Activated CD4-positive, alpha-beta T cell treated with anti-CD3 and anti-CD28 coated beads, Interleukin-2, amount 50 U/mL, for 24 hours (primary cell): ENCODE results near the gene NEDD4L.

Experiments
- DNase-seq, 2 donors: peaks; one replicate each; pipeline ENCODE4 v3.0.0-alpha.2; 2020; ENCODE audit warnings: low read depth in 1 of 2, low spot score in 1 of 2

The NEDD4L gene

GRCh38 chr18:58051765-58052460, 7.9 kb downstream of the NEDD4L start:
- DNase-seq, result no peak

- no peak for DNase-seq
Observed at GRCh38 chr18:58052960-58053359, 8.9 kb downstream of the NEDD4L start.

GRCh38 chr18:58054041-58054781, 10.2 kb downstream of the NEDD4L start:
- no peak for DNase-seq

- DNase-seq, result no peak
Observed at GRCh38 chr18:58055890-58056558, 12.0 kb downstream of the NEDD4L start.

GRCh38 chr18:58056852-58057251, 12.8 kb downstream of the NEDD4L start:
- DNase-seq, result no peak

- DNase-seq, result no peak
Observed at GRCh38 chr18:58057291-58057965, 13.4 kb downstream of the NEDD4L start.

GRCh38 chr18:58058720-58059119, 14.7 kb downstream of the NEDD4L start:
- no peak for DNase-seq

GRCh38 chr18:58060254-58060653, 16.2 kb downstream of the NEDD4L start:
- no peak for DNase-seq

GRCh38 chr18:58061349-58061748, 17.3 kb downstream of the NEDD4L start:
- DNase-seq, result no peak

- no peak for DNase-seq
Observed at GRCh38 chr18:58064406-58064998, 20.5 kb downstream of the NEDD4L start.

- no peak for DNase-seq
Observed at GRCh38 chr18:58065956-58066355, 21.9 kb downstream of the NEDD4L start.

- no peak for DNase-seq
Observed at GRCh38 chr18:58067601-58068000, 23.6 kb downstream of the NEDD4L start.

- no peak for DNase-seq
Observed at GRCh38 chr18:58069099-58069498, 25.1 kb downstream of the NEDD4L start.

GRCh38 chr18:58069721-58070292, 25.8 kb downstream of the NEDD4L start:
- DNase-seq, result no peak

GRCh38 chr18:58076052-58076451, 32.0 kb downstream of the NEDD4L start:
- no peak for DNase-seq

GRCh38 chr18:58077329-58077728, 33.3 kb downstream of the NEDD4L start:
- no peak for DNase-seq

- no peak for DNase-seq
Observed at GRCh38 chr18:58078889-58079573, 35.0 kb downstream of the NEDD4L start.

GRCh38 chr18:58080451-58080850, 36.4 kb downstream of the NEDD4L start:
- DNase-seq, result no peak

GRCh38 chr18:58087928-58088690, 44.1 kb downstream of the NEDD4L start:
- no peak for DNase-seq

- no peak for DNase-seq
Observed at GRCh38 chr18:58088691-58089065, 44.7 kb downstream of the NEDD4L start.
